IMR-90 (cell line): ENCODE results near the gene UNC13C. TPM values are rescaled to one million over a fixed set of nuclear protein-coding genes. Genes with fewer than 3 reads are reported as not detected.

Experiments used
- ATAC-seq: fragments of 200-7000 bp; cut with Tn5 transposase; 2 replicates; pipeline ENCODE4 v1.9.1; 2020; ENCODE audit warnings: low read depth, mild to moderate bottlenecking, moderate library complexity
- BruUV-seq: library from RNA; stranded (reverse); fragments of 400-500 nt; replicated peaks from 2 replicates; lab custom pipeline; 2021; lab: Mats Ljungman, UMichigan
- CTCF ChIA-PET: fragments of 300-600 bp; formaldehyde crosslinking; extraction: SDS; loops from one replicate; lab custom pipeline; 2021; ENCODE audit warnings: antibody characterized with exemption; lab: Yijun Ruan, JAX
- POLR2A ChIA-PET: fragments of 300-600 bp; sonication (Branson Sonifier 250); formaldehyde crosslinking; loops from one replicate; lab custom pipeline; 2022; ENCODE audit warnings: antibody characterized with exemption; ENCODE audit not compliant: unreplicated experiment; lab: Charles Lee
- DNase-seq: peaks from one replicate; pipeline ENCODE4 v3.0.0; 2013
- H2AFZ ChIP-seq: replicated peaks from 2 replicates; pipeline ENCODE3; 2013; ENCODE audit warnings: low read length, mild to moderate bottlenecking; ENCODE audit not compliant: poor library complexity
- H2AK5ac ChIP-seq: 2 replicates; pipeline ENCODE4 v1.6.1; 2013; ENCODE audit warnings: low read depth, low read length, inconsistent platforms
- H2AK9ac ChIP-seq: replicated peaks from 2 replicates; pipeline ENCODE3; 2013; ENCODE audit warnings: mild to moderate bottlenecking, low read depth, low read length, moderate library complexity; ENCODE audit not compliant: poor library complexity
- H2BK120ac ChIP-seq: 2 replicates; pipeline ENCODE4 v1.6.1; 2013; ENCODE audit warnings: low read depth, low read length, inconsistent platforms
- H2BK15ac ChIP-seq: 3 replicates; pipeline ENCODE4 v1.6.1; 2013; ENCODE audit warnings: low read depth, low read length, inconsistent platforms
- H2BK20ac ChIP-seq: 2 replicates; pipeline ENCODE4 v1.6.1; 2013; ENCODE audit warnings: low read depth, mild to moderate bottlenecking, inconsistent platforms, low read length, moderate library complexity
- H2BK5ac ChIP-seq: 2 replicates; pipeline ENCODE4 v1.6.1; 2013; ENCODE audit warnings: mild to moderate bottlenecking, low read depth, low read length, inconsistent platforms; ENCODE audit not compliant: poor library complexity, severe bottlenecking
- H3K14ac ChIP-seq: replicated peaks from 2 replicates; pipeline ENCODE4 v1.6.1; 2013; ENCODE audit warnings: low read depth, low read length, inconsistent platforms
- H3K18ac ChIP-seq: 2 replicates; pipeline ENCODE4 v1.6.1; 2013; ENCODE audit warnings: low read depth, low read length, control low read depth
- H3K23ac ChIP-seq: 2 replicates; pipeline ENCODE4 v1.6.1; 2013; ENCODE audit warnings: low read depth, low read length, inconsistent platforms
- H3K27ac ChIP-seq: 2 replicates; pipeline ENCODE4 v1.5.1; 2013; ENCODE audit warnings: mild to moderate bottlenecking, control low read depth, low read length; ENCODE audit not compliant: insufficient read depth
- H3K27me3 ChIP-seq: 2 replicates; pipeline ENCODE4 v1.6.1; 2013; ENCODE audit warnings: low read length; ENCODE audit not compliant: control insufficient read depth, insufficient read depth
- H3K36me3 ChIP-seq: 2 replicates; pipeline ENCODE4 v1.6.1; 2013; ENCODE audit warnings: low read length, mixed read lengths; ENCODE audit not compliant: control insufficient read depth, insufficient read depth
- H3K4ac ChIP-seq: 2 replicates; pipeline ENCODE4 v1.6.1; 2013; ENCODE audit warnings: low read depth, low read length, inconsistent platforms
- H3K4me1 ChIP-seq: 2 replicates; pipeline ENCODE4 v1.6.1; 2013; ENCODE audit warnings: low read length, mixed read lengths; ENCODE audit not compliant: control insufficient read depth, insufficient read depth
- H3K4me2 ChIP-seq: 2 replicates; pipeline ENCODE4 v1.6.1; 2013; ENCODE audit warnings: low read depth, mild to moderate bottlenecking, control low read depth, low read length, moderate library complexity
- H3K4me3 ChIP-seq: 2 replicates; pipeline ENCODE4 v1.5.1; 2013; ENCODE audit warnings: low read depth, mild to moderate bottlenecking, control low read depth, low read length, moderate library complexity; ENCODE audit not compliant: insufficient read depth
- H3K56ac ChIP-seq: 2 replicates; pipeline ENCODE4 v1.6.1; 2013; ENCODE audit warnings: low read length, inconsistent platforms; ENCODE audit not compliant: insufficient read depth; ENCODE audit errors: extremely low read depth
- H3K79me1 ChIP-seq, 2 experiments: 2 replicates each; pipeline ENCODE4 v1.6.1; 2013; ENCODE audit warnings: low read length in 2 of 2, inconsistent platforms in 1 of 2, low read depth in 1 of 2
- H3K9ac ChIP-seq: 2 replicates; pipeline ENCODE4 v1.6.1; 2013; ENCODE audit warnings: low read depth, low read length, control low read depth
- H3K9me1 ChIP-seq: 2 replicates; pipeline ENCODE4 v1.6.1; 2013; ENCODE audit warnings: low read length, inconsistent platforms; ENCODE audit not compliant: insufficient read depth
- H3K9me3 ChIP-seq: 2 replicates; pipeline ENCODE4 v1.6.1; 2013; ENCODE audit warnings: low read length; ENCODE audit not compliant: control insufficient read depth, insufficient read depth
- H4K20me1 ChIP-seq: 2 replicates; pipeline ENCODE4 v1.6.1; 2013; ENCODE audit warnings: low read length, inconsistent platforms; ENCODE audit not compliant: insufficient read depth
- H4K5ac ChIP-seq: 2 replicates; pipeline ENCODE4 v1.6.1; 2013; ENCODE audit warnings: mild to moderate bottlenecking, low read depth, low read length, control low read depth
- H4K8ac ChIP-seq, 2 experiments: 2 replicates each; pipeline ENCODE4 v1.6.1; 2013; ENCODE audit warnings: low read depth in 2 of 2, low read length in 2 of 2, control low read depth in 1 of 2, inconsistent platforms in 1 of 2
- H4K91ac ChIP-seq: 2 replicates; pipeline ENCODE4 v1.6.1; 2013; ENCODE audit warnings: low read depth, low read length, inconsistent platforms; ENCODE audit not compliant: insufficient read depth
- BHLHE40 ChIP-seq: fragments of 150-350 bp; IDR thresholded peaks from 2 replicates; pipeline ENCODE4 v1.6.1; 2016; ENCODE audit warnings: mild to moderate bottlenecking, low read depth, low read length
- CHD1 ChIP-seq: IDR thresholded peaks from 2 replicates; pipeline ENCODE4 v1.6.1; 2012; ENCODE audit warnings: low read depth, low read length, improper control_type of control experiment
- MAFK ChIP-seq: IDR thresholded peaks from 2 replicates; pipeline ENCODE4 v1.6.1; 2012; ENCODE audit warnings: low read depth, low read length, improper control_type of control experiment
- MXI1 ChIP-seq: IDR thresholded peaks from 2 replicates; pipeline ENCODE4 v1.6.1; 2012; ENCODE audit warnings: low read depth, mild to moderate bottlenecking, low read length, moderate library complexity, borderline replicate concordance
- NFE2L2 ChIP-seq: fragments of 150-350 bp; IDR thresholded peaks from 2 replicates; pipeline ENCODE4 v1.6.1; 2016; ENCODE audit warnings: low read depth, mild to moderate bottlenecking, low read length
- RCOR1 ChIP-seq: IDR thresholded peaks from 2 replicates; pipeline ENCODE4 v1.6.1; 2012; ENCODE audit warnings: mild to moderate bottlenecking, low read length, improper control_type of control experiment; ENCODE audit not compliant: insufficient replicate concordance
- SMC3 ChIP-seq: fragments of 150-350 bp; IDR thresholded peaks from 2 replicates; pipeline ENCODE4 v1.6.1; 2016; ENCODE audit warnings: low read depth, mild to moderate bottlenecking, antibody characterized with exemption, low read length, moderate library complexity
- WGBS, 2 experiments: methylation state at CpG; one replicate each; pipeline versions ENCODE4 v1.1.5 to v1.1.7; 2013; ENCODE audit warnings: missing lambda C conversion rate in 2 of 2; ENCODE audit not compliant: insufficient read length in 1 of 2; ENCODE audit errors: extremely low coverage in 2 of 2; 5-methylcytosine and 5-hydroxymethylcytosine counted together
- dilution Hi-C: fragments of 300-500 bp; cut with HindIII; formaldehyde crosslinking; loops from one replicate; pipeline ENCODE4 v1.14.3; 2018; ENCODE audit warnings: low sequenced_read_pairs; ENCODE audit not compliant: unreplicated experiment
- in situ Hi-C: fragments of 300-500 bp; cut with MboI; formaldehyde crosslinking; loops from 3 replicates; pipeline ENCODE4 v1.14.3; 2019; ENCODE audit warnings: low sequenced_read_pairs, inconsistent platforms, mixed read lengths
- intact Hi-C: fragments of 100-400 bp; cut with micrococcal nuclease; formaldehyde crosslinking; loops from 2 replicates; pipeline ENCODE4 v1.10.0; 2022
- polyA plus RNA-seq, 3 experiments: library from polyadenylated mRNA; depleted of rRNA; stranded (reverse); fragments of >200 nt; gene quantifications; 2 replicates each; pipeline ENCODE4 v1.2.3, GENCODE V29; 2012; ENCODE audit warnings: low replicate concordance in 1 of 3
- total RNA-seq: library from RNA; depleted of rRNA; stranded (reverse); fragments of >200 nt; gene quantifications from 2 replicates; pipeline ENCODE4 v1.2.3, GENCODE V29; 2012
- TF ChIP-seq, protein P1 (sequence below): conservative IDR thresholded peaks from 2 replicates; pipeline ENCODE4 v1.5.1; 2012; ENCODE audit warnings: mild to moderate bottlenecking, low read depth, low read length, improper control_type of control experiment
- TF ChIP-seq, protein P2 (sequence below): fragments of 150-350 bp; IDR thresholded peaks from 2 replicates; pipeline ENCODE4 v1.6.1; 2017; ENCODE audit warnings: mild to moderate bottlenecking, antibody characterized with exemption, low read length, low read depth

UNC13C gene
- total and polyA plus RNA-seq, 2 of the 4 experiments (the other 2 are of a cell fraction), result not detected

DNA sequence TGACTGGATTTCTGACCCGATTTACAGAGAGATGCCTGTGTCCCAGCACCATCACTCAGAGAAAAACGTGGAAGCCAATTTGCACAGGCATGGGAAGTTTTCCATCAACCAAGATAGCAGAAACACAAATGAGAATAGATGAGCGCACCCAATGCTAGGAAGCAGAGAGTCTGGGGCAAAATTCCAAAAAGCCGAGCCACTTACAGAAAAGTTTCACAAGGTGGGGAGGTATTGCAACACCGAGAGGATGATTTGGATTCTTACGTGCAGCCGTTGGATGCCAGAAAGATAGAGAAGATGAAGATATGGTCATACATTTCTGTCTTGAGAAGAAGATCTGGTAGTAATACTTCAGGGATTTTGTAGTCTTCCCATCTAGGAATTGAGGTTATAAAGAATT lies 57.4 kb downstream of the UNC13C start:
- BruUV-seq, result no TSS peak
- H3K4me1 ChIP-seq, result no peaks in the 10 kb centered on the region
- no peaks in the 10 kb centered on the region for H3K9me1 ChIP-seq
- DNase-seq, result no peak
- H3K14ac ChIP-seq, result no peak overlapping the region
- H2BK20ac ChIP-seq, result no peak overlapping the region
- ATAC-seq, result no peak
- H3K4ac ChIP-seq, result no peak overlapping the region
- no peak overlapping the region for H4K5ac ChIP-seq
- H3K4me2 ChIP-seq, result no peak overlapping the region
- no peak overlapping the region for H3K9ac ChIP-seq
- H4K20me1 ChIP-seq, result no peaks in the 10 kb centered on the region
- H2AK9ac ChIP-seq, result no peak overlapping the region
- no peak overlapping the region for H2BK5ac ChIP-seq
- H3K56ac ChIP-seq, result no peak overlapping the region
- TF ChIP-seq MXI1 (no peak), BHLHE40 (no peak), RCOR1 (no peak), CHD1 (no peak), SMC3 (no peak), MAFK (no peak), NFE2L2 (no peak)
- TF ChIP-seq, protein P1, sequence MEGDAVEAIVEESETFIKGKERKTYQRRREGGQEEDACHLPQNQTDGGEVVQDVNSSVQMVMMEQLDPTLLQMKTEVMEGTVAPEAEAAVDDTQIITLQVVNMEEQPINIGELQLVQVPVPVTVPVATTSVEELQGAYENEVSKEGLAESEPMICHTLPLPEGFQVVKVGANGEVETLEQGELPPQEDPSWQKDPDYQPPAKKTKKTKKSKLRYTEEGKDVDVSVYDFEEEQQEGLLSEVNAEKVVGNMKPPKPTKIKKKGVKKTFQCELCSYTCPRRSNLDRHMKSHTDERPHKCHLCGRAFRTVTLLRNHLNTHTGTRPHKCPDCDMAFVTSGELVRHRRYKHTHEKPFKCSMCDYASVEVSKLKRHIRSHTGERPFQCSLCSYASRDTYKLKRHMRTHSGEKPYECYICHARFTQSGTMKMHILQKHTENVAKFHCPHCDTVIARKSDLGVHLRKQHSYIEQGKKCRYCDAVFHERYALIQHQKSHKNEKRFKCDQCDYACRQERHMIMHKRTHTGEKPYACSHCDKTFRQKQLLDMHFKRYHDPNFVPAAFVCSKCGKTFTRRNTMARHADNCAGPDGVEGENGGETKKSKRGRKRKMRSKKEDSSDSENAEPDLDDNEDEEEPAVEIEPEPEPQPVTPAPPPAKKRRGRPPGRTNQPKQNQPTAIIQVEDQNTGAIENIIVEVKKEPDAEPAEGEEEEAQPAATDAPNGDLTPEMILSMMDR, result no peak
- TF ChIP-seq, protein P2, sequence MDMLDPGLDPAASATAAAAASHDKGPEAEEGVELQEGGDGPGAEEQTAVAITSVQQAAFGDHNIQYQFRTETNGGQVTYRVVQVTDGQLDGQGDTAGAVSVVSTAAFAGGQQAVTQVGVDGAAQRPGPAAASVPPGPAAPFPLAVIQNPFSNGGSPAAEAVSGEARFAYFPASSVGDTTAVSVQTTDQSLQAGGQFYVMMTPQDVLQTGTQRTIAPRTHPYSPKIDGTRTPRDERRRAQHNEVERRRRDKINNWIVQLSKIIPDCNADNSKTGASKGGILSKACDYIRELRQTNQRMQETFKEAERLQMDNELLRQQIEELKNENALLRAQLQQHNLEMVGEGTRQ, result no peak
- H2BK120ac ChIP-seq, result no peak overlapping the region
- CTCF ChIA-PET, result no interaction called here
- no peak overlapping the region for H3K4me3 ChIP-seq
- H3K18ac ChIP-seq, result no peak overlapping the region
- H3K36me3 ChIP-seq, result no peaks in the 10 kb centered on the region
- H4K91ac ChIP-seq, result no peak overlapping the region
- no peak overlapping the region for H2AK5ac ChIP-seq
- in situ Hi-C loops, result no loop called here
- H2AFZ ChIP-seq, result no peak overlapping the region
- POLR2A ChIA-PET, result no interaction called here
- no CpG with 5 or more reads among the region's 7 CpGs for WGBS, 2 experiments
- H3K27ac ChIP-seq, result no peak overlapping the region
- peaks cover 12% of the 10 kb centered on the region for H3K9me3 ChIP-seq
- intact Hi-C loops, result no loop called here
- dilution Hi-C loops, result no loop called here
- H4K8ac ChIP-seq, result no peak overlapping the region
- H3K27me3 ChIP-seq, result no peaks in the 10 kb centered on the region
- H3K79me1 ChIP-seq, result no peaks in the 10 kb centered on the region
- H2BK15ac ChIP-seq, result no peak overlapping the region
- H3K23ac ChIP-seq, result no peak overlapping the region
